ENCODE measurements around the gene XRRA1. TPM values are rescaled to one million over a fixed set of nuclear protein-coding genes. Genes with fewer than 3 reads are reported as not detected.

Gene XRRA1
- total RNA-seq, 1 experiment from 2014 or later, result 10.4 TPM

GRCh38 chr11:74839971-74840370 is 108.9 kb downstream of the XRRA1 start:
- Mint-ChIP-seq H3K4me3 (no peak overlapping the region), H3K27me3 (ENCODE audit: low read depth) (no peaks in the 10 kb centered on the region), H3K27ac (peak overlapping the region; percentile 13; the same call in 1 of the 2 replicates), H3K4me1 (peaks cover 11% of the 10 kb centered on the region), H3K9me3 (no peaks in the 10 kb centered on the region), H3K36me3 (peaks cover 19% of the 10 kb centered on the region)
- TF ChIP-seq USF2 (CRISPR knock-in tag; IDR thresholded peaks at IDR 0.05) (no peak), MXD4 (CRISPR knock-in tag; IDR thresholded peaks at IDR 0.05; ENCODE audit: borderline replicate concordance) (no peak), PRRX2 (CRISPR knock-in tag; IDR thresholded peaks at IDR 0.05) (no peak)
- no peak for ATAC-seq
- POLR2A ChIA-PET, result no interaction called here
- CTCF ChIA-PET, result interaction anchor here (0.7 to 1.4 kb wide), 4 partner anchors 8 to 248 kb away, joined by 3 to 6 read pairs (median 4); partner anchors contain the start of gene POLD3
- no peak for DNase-seq (ENCODE audit: low spot score)

- ATAC-seq (no peak), DNase-seq (ENCODE audit: low spot score) (no peak)
- ChIA-PET CTCF (interaction anchor here (1.4 kb wide), 2 partner anchors 137 to 138 kb away, joined by 5 to 6 read pairs; no protein-coding TSS in a partner anchor), POLR2A (no interaction called here)
- H3K27ac Mint-ChIP-seq, result no peak overlapping the region; the same call in 1 of the 2 replicates
- no peaks in the 10 kb centered on the region for H3K9me3 Mint-ChIP-seq
- no peak for TF ChIP-seq NR2C2 (CRISPR knock-in tag; IDR thresholded peaks at IDR 0.05)
- H3K4me3 Mint-ChIP-seq, result no peak overlapping the region
- H3K27me3 Mint-ChIP-seq (ENCODE audit: low read depth), result no peaks in the 10 kb centered on the region
- H3K4me1 Mint-ChIP-seq, result peaks cover 11% of the 10 kb centered on the region
- peaks cover 18% of the 10 kb centered on the region for H3K36me3 Mint-ChIP-seq
These were observed 109.4 kb downstream of the XRRA1 start for GRCh38 chr11:74839446-74839845.

DNA sequence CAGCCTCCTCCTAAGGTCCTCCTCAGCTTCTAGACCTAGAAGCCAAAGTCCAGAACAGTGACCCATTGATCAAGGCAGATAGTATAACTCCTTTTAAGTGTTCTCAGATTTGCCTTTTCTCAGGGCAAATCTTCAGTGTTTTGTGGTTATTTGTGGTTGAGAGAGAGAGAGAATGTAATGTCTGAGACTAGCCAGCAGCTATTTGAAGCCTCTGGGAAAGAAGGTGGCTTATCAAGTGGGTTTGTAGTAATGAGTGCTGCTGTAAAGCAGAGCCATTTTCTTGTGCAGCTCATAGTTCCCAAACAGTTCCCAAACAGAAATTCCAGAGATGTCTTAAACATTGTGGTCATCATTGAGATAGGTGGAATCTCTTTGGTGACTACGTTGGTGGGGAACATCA is 110.7 kb downstream of the XRRA1 start:
- H3K27ac Mint-ChIP-seq, result no peak overlapping the region
- CTCF ChIA-PET, result interaction anchor here (1.0 kb wide), 1 partner anchor 136 kb away, joined by 4 read pairs; no protein-coding TSS in a partner anchor
- TF ChIP-seq, protein P1, sequence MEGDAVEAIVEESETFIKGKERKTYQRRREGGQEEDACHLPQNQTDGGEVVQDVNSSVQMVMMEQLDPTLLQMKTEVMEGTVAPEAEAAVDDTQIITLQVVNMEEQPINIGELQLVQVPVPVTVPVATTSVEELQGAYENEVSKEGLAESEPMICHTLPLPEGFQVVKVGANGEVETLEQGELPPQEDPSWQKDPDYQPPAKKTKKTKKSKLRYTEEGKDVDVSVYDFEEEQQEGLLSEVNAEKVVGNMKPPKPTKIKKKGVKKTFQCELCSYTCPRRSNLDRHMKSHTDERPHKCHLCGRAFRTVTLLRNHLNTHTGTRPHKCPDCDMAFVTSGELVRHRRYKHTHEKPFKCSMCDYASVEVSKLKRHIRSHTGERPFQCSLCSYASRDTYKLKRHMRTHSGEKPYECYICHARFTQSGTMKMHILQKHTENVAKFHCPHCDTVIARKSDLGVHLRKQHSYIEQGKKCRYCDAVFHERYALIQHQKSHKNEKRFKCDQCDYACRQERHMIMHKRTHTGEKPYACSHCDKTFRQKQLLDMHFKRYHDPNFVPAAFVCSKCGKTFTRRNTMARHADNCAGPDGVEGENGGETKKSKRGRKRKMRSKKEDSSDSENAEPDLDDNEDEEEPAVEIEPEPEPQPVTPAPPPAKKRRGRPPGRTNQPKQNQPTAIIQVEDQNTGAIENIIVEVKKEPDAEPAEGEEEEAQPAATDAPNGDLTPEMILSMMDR (IDR thresholded peaks at IDR 0.05), result no peak
- no peak for TF ChIP-seq NFE2L1 (CRISPR knock-in tag; IDR thresholded peaks at IDR 0.05)
- TF ChIP-seq, protein P2, sequence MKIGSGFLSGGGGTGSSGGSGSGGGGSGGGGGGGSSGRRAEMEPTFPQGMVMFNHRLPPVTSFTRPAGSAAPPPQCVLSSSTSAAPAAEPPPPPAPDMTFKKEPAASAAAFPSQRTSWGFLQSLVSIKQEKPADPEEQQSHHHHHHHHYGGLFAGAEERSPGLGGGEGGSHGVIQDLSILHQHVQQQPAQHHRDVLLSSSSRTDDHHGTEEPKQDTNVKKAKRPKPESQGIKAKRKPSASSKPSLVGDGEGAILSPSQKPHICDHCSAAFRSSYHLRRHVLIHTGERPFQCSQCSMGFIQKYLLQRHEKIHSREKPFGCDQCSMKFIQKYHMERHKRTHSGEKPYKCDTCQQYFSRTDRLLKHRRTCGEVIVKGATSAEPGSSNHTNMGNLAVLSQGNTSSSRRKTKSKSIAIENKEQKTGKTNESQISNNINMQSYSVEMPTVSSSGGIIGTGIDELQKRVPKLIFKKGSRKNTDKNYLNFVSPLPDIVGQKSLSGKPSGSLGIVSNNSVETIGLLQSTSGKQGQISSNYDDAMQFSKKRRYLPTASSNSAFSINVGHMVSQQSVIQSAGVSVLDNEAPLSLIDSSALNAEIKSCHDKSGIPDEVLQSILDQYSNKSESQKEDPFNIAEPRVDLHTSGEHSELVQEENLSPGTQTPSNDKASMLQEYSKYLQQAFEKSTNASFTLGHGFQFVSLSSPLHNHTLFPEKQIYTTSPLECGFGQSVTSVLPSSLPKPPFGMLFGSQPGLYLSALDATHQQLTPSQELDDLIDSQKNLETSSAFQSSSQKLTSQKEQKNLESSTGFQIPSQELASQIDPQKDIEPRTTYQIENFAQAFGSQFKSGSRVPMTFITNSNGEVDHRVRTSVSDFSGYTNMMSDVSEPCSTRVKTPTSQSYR (CRISPR knock-in tag; IDR thresholded peaks at IDR 0.05), result no peak
- no peak for TF ChIP-seq ERG (CRISPR knock-in tag; IDR thresholded peaks at IDR 0.05)
- TF ChIP-seq, protein P3, sequence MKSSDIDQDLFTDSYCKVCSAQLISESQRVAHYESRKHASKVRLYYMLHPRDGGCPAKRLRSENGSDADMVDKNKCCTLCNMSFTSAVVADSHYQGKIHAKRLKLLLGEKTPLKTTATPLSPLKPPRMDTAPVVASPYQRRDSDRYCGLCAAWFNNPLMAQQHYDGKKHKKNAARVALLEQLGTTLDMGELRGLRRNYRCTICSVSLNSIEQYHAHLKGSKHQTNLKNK (CRISPR knock-in tag; IDR thresholded peaks at IDR 0.05), result no peak
- TF ChIP-seq, protein P4, sequence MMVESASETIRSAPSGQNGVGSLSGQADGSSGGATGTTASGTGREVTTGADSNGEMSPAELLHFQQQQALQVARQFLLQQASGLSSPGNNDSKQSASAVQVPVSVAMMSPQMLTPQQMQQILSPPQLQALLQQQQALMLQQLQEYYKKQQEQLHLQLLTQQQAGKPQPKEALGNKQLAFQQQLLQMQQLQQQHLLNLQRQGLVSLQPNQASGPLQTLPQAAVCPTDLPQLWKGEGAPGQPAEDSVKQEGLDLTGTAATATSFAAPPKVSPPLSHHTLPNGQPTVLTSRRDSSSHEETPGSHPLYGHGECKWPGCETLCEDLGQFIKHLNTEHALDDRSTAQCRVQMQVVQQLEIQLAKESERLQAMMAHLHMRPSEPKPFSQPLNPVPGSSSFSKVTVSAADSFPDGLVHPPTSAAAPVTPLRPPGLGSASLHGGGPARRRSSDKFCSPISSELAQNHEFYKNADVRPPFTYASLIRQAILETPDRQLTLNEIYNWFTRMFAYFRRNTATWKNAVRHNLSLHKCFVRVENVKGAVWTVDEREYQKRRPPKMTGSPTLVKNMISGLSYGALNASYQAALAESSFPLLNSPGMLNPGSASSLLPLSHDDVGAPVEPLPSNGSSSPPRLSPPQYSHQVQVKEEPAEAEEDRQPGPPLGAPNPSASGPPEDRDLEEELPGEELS (CRISPR knock-in tag; IDR thresholded peaks at IDR 0.05), result no peak
- TF ChIP-seq, protein P5, sequence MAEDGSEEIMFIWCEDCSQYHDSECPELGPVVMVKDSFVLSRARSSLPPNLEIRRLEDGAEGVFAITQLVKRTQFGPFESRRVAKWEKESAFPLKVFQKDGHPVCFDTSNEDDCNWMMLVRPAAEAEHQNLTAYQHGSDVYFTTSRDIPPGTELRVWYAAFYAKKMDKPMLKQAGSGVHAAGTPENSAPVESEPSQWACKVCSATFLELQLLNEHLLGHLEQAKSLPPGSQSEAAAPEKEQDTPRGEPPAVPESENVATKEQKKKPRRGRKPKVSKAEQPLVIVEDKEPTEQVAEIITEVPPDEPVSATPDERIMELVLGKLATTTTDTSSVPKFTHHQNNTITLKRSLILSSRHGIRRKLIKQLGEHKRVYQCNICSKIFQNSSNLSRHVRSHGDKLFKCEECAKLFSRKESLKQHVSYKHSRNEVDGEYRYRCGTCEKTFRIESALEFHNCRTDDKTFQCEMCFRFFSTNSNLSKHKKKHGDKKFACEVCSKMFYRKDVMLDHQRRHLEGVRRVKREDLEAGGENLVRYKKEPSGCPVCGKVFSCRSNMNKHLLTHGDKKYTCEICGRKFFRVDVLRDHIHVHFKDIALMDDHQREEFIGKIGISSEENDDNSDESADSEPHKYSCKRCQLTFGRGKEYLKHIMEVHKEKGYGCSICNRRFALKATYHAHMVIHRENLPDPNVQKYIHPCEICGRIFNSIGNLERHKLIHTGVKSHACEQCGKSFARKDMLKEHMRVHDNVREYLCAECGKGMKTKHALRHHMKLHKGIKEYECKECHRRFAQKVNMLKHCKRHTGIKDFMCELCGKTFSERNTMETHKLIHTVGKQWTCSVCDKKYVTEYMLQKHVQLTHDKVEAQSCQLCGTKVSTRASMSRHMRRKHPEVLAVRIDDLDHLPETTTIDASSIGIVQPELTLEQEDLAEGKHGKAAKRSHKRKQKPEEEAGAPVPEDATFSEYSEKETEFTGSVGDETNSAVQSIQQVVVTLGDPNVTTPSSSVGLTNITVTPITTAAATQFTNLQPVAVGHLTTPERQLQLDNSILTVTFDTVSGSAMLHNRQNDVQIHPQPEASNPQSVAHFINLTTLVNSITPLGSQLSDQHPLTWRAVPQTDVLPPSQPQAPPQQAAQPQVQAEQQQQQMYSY (CRISPR knock-in tag; IDR thresholded peaks at IDR 0.05), result no peak
- TF ChIP-seq MAX (CRISPR knock-in tag; IDR thresholded peaks at IDR 0.05), result no peak
- no peak for TF ChIP-seq JAZF1 (CRISPR knock-in tag; IDR thresholded peaks at IDR 0.05)
- no peak for TF ChIP-seq CDX4 (CRISPR knock-in tag; IDR thresholded peaks at IDR 0.05; ENCODE audit: borderline replicate concordance)
- TF ChIP-seq, protein P6, sequence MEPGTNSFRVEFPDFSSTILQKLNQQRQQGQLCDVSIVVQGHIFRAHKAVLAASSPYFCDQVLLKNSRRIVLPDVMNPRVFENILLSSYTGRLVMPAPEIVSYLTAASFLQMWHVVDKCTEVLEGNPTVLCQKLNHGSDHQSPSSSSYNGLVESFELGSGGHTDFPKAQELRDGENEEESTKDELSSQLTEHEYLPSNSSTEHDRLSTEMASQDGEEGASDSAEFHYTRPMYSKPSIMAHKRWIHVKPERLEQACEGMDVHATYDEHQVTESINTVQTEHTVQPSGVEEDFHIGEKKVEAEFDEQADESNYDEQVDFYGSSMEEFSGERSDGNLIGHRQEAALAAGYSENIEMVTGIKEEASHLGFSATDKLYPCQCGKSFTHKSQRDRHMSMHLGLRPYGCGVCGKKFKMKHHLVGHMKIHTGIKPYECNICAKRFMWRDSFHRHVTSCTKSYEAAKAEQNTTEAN (CRISPR knock-in tag; IDR thresholded peaks at IDR 0.05), result no peak
- TF ChIP-seq ZNF138 (CRISPR knock-in tag; conservative IDR thresholded peaks at IDR 0.05), result no peak

More for the DNA sequence above, 110.7 kb downstream of the XRRA1 start:
- ATAC-seq (no peak), DNase-seq (ENCODE audit: low spot score) (no peak)
- no peak overlapping the region for H3K4me3 Mint-ChIP-seq
- peaks cover 16% of the 10 kb centered on the region for H3K36me3 Mint-ChIP-seq
- H3K4me1 Mint-ChIP-seq, result peaks cover 11% of the 10 kb centered on the region
- POLR2A ChIA-PET, result no interaction called here
- H3K9me3 Mint-ChIP-seq, result no peaks in the 10 kb centered on the region
- H3K27me3 Mint-ChIP-seq (ENCODE audit: low read depth), result no peaks in the 10 kb centered on the region

Data from WTC11 (cell line).